Ovary (tissue), 3 donors: ENCODE measurements around the gene MAG.

Experiments
- EP300 ChIP-seq: sonication (generic); formaldehyde crosslinking; IDR thresholded peaks from one replicate; pipeline ENCODE4 v1.6.1; 2017; ENCODE audit warnings: antibody characterized with exemption
- POLR2A ChIP-seq: fragments of 450-650 bp; IDR thresholded peaks from one replicate; pipeline ENCODE4 v1.6.1; 2017; ENCODE audit warnings: antibody characterized with exemption, mild to moderate bottlenecking, moderate library complexity
- TF ChIP-seq, protein P1 (sequence below), 3 donors: fragments of 450-650 bp in 2 of 3; fragments of 200-600 bp in 1 of 3; IDR thresholded peaks; one replicate each; pipeline versions ENCODE4 v1.5.1 to v1.8.0; 2016 to 2022; ENCODE audit warnings: antibody characterized with exemption in 3 of 3, mild to moderate bottlenecking in 1 of 3
- donor health status: DM: no; HTN: no; CAD: no.

DNA sequence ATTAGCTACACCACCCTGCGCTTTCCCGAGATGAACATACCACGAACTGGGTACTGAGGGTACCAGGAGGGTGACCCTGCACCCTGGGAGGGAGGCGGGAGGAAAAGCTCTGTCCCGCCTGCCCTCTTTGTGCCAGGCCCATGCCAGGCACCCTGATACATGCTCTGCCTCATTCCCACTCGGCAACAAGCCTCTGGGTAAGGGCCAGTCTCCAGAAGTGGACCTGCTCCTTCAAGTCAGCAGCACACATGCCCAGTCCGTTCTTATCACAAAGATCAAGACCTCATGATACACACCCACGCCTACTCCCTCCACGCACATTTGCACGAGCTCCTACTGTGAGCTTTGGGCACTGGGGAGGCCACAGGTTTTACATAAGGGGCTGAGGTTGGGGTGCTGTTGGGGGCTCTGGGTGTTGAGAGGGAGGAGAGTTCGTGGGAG lies 53.7 kb downstream of the MAG start:
- no peak for TF ChIP-seq POLR2A
- no peak for TF ChIP-seq EP300
- TF ChIP-seq, protein P1, sequence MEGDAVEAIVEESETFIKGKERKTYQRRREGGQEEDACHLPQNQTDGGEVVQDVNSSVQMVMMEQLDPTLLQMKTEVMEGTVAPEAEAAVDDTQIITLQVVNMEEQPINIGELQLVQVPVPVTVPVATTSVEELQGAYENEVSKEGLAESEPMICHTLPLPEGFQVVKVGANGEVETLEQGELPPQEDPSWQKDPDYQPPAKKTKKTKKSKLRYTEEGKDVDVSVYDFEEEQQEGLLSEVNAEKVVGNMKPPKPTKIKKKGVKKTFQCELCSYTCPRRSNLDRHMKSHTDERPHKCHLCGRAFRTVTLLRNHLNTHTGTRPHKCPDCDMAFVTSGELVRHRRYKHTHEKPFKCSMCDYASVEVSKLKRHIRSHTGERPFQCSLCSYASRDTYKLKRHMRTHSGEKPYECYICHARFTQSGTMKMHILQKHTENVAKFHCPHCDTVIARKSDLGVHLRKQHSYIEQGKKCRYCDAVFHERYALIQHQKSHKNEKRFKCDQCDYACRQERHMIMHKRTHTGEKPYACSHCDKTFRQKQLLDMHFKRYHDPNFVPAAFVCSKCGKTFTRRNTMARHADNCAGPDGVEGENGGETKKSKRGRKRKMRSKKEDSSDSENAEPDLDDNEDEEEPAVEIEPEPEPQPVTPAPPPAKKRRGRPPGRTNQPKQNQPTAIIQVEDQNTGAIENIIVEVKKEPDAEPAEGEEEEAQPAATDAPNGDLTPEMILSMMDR (IDR thresholded peaks at IDR 0.05): no peak
